Measurements from ENCODE around the gene RGL3.
"Not testable (repeated sequence)": the region's sequence is repeated elsewhere in the genome, so short reads cannot be mapped to it uniquely, and the experiment has no call there.

The RGL3 gene, protein sequence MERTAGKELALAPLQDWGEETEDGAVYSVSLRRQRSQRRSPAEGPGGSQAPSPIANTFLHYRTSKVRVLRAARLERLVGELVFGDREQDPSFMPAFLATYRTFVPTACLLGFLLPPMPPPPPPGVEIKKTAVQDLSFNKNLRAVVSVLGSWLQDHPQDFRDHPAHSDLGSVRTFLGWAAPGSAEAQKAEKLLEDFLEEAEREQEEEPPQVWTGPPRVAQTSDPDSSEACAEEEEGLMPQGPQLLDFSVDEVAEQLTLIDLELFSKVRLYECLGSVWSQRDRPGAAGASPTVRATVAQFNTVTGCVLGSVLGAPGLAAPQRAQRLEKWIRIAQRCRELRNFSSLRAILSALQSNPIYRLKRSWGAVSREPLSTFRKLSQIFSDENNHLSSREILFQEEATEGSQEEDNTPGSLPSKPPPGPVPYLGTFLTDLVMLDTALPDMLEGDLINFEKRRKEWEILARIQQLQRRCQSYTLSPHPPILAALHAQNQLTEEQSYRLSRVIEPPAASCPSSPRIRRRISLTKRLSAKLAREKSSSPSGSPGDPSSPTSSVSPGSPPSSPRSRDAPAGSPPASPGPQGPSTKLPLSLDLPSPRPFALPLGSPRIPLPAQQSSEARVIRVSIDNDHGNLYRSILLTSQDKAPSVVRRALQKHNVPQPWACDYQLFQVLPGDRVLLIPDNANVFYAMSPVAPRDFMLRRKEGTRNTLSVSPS

GRCh38 chr19:11418549-11419506 is at the start of gene RGL3:
TSS of gene RGL3 (minus strand) at chr19:11419314. CDS start at chr19:11419278, 36 bp downstream.
- no peaks in the 10 kb centered on the region for H3K36me3 ChIP-seq (replicated peaks)
- no peaks in the 10 kb centered on the region for H3K9me3 ChIP-seq
- peak within 1 kb of the TSS; percentile 25 for H3K4me3 ChIP-seq
- in situ Hi-C loops (cut with MboI; ENCODE audit: low sequenced_read_pairs), result no loop called here
- peaks cover 28% of the 10 kb centered on the region for H3K27me3 ChIP-seq (ENCODE audit: low read depth)
- DNase-seq (ENCODE audit: low spot score in 2 of 2), result no peak
- no peaks in the 10 kb centered on the region; the same call in 1 of the 2 replicates for H3K4me1 ChIP-seq

GRCh38 chr19:11468266-11468845 is 49.2 kb upstream of the RGL3 start:
- H3K4me3 ChIP-seq; H3K9me3 ChIP-seq; DNase-seq (ENCODE audit: low spot score in 2 of 2); H3K4me1 ChIP-seq; H3K27me3 ChIP-seq (ENCODE audit: low read depth); in situ Hi-C loops (cut with MboI; ENCODE audit: low sequenced_read_pairs); H3K36me3 ChIP-seq (replicated peaks): not testable (repeated sequence)

- no peaks in the 10 kb centered on the region for H3K9me3 ChIP-seq
- no peaks in the 10 kb centered on the region for H3K27me3 ChIP-seq (ENCODE audit: low read depth)
- in situ Hi-C loops (cut with MboI; ENCODE audit: low sequenced_read_pairs), result no loop called here
- no peaks in the 10 kb centered on the region for H3K36me3 ChIP-seq (replicated peaks)
- DNase-seq (ENCODE audit: low spot score in 2 of 2), result no peak
- H3K4me1 ChIP-seq, result no peaks in the 10 kb centered on the region
- no peak overlapping the region for H3K4me3 ChIP-seq
These were observed 46.5 kb upstream of the RGL3 start for GRCh38 chr19:11465600-11465999.

DNA sequence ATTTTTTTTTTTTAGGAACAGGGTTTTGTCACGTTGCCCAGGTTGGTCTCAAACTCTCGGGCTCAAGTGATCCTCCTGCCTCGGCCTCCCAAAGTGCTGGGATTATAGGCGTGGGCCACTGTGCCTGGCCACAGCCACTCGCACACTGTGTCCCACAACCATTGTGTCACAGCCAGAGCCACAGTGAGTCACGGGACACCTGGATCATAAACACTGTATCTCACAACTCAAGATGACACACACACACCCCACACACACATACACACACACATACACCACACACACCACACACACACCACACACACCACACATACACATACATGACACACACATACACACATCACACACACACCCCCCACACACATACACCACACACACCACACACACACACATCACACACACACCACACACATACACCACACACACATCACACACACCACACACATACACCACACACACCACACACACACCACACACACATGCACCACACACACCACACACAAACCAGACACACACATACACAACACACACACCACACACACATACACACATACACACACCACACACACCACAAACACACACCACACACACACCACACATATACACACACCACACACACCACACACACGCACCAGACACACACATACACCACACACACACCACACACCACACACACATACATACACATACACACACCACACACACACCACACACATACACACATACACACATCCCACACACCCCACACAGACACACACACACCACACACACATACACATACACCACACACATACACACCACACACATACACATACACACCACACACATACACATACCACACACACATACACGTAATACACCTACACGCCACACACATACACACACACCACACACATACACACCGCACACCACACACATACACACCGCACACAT is 45.5 kb upstream of the RGL3 start:
- DNase-seq (ENCODE audit: low spot score in 2 of 2), result no peak
- Histone ChIP-seq H3K36me3 (replicated peaks) (no peaks in the 10 kb centered on the region), H3K27me3 (ENCODE audit: low read depth) (no peaks in the 10 kb centered on the region), H3K9me3 (no peaks in the 10 kb centered on the region), H3K4me1 (no peaks in the 10 kb centered on the region), H3K4me3 (no peak overlapping the region)
- in situ Hi-C loops (cut with MboI; ENCODE audit: low sequenced_read_pairs), result no loop called here

DNA sequence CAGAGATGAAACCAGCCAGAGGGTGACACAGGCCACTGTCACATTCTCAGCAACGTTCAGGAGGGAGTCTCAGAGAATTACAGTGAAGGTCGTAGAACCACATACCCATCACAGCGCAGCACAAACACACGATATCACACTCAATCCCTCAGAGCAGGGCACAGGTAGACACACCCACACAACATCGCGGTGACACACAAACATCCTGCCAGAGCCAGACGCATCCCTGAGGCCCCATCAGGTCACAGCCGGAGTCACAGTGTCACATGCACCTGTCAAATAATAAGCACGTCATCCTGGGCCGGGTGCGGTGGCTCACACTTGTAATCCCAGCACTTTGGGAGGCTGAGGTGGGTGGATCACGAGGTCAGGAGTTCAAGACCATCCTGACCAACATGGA is 44.3 kb upstream of the RGL3 start:
- H3K4me1 ChIP-seq, result no peaks in the 10 kb centered on the region
- H3K9me3 ChIP-seq, result no peaks in the 10 kb centered on the region
- no peak for DNase-seq (ENCODE audit: low spot score in 2 of 2)
- no peak overlapping the region for H3K4me3 ChIP-seq
- in situ Hi-C loops (cut with MboI; ENCODE audit: low sequenced_read_pairs), result no loop called here
- no peaks in the 10 kb centered on the region for H3K27me3 ChIP-seq (ENCODE audit: low read depth)
- no peaks in the 10 kb centered on the region for H3K36me3 ChIP-seq (replicated peaks)

GRCh38 chr19:11461453-11461852 is 42.3 kb upstream of the RGL3 start:
- H3K27me3 ChIP-seq (ENCODE audit: low read depth), result no peaks in the 10 kb centered on the region
- H3K4me3 ChIP-seq, result no peak overlapping the region
- no peaks in the 10 kb centered on the region for H3K9me3 ChIP-seq
- in situ Hi-C loops (cut with MboI; ENCODE audit: low sequenced_read_pairs), result no loop called here
- DNase-seq (ENCODE audit: low spot score in 2 of 2), result no peak
- H3K4me1 ChIP-seq, result no peaks in the 10 kb centered on the region
- no peaks in the 10 kb centered on the region for H3K36me3 ChIP-seq (replicated peaks)

- DNase-seq (ENCODE audit: low spot score in 2 of 2), result no peak
- H3K9me3 ChIP-seq, result no peaks in the 10 kb centered on the region
- no peaks in the 10 kb centered on the region for H3K36me3 ChIP-seq (replicated peaks)
- H3K4me3 ChIP-seq, result no peak overlapping the region
- no peaks in the 10 kb centered on the region for H3K27me3 ChIP-seq (ENCODE audit: low read depth)
- in situ Hi-C loops (cut with MboI; ENCODE audit: low sequenced_read_pairs), result no loop called here
- no peaks in the 10 kb centered on the region for H3K4me1 ChIP-seq
These were observed 41.1 kb upstream of the RGL3 start for GRCh38 chr19:11460207-11460606.

GRCh38 chr19:11458912-11459311 is 39.8 kb upstream of the RGL3 start:
- DNase-seq (ENCODE audit: low spot score in 2 of 2); in situ Hi-C loops (cut with MboI; ENCODE audit: low sequenced_read_pairs); H3K36me3 ChIP-seq (replicated peaks); H3K27me3 ChIP-seq (ENCODE audit: low read depth); H3K9me3 ChIP-seq; H3K4me3 ChIP-seq; H3K4me1 ChIP-seq: not testable (repeated sequence)

- no peaks in the 10 kb centered on the region for H3K36me3 ChIP-seq (replicated peaks)
- in situ Hi-C loops (cut with MboI; ENCODE audit: low sequenced_read_pairs), result no loop called here
- no peaks in the 10 kb centered on the region for H3K4me1 ChIP-seq
- no peak overlapping the region for H3K4me3 ChIP-seq
- DNase-seq (ENCODE audit: low spot score in 2 of 2), result no peak
- H3K9me3 ChIP-seq, result no peaks in the 10 kb centered on the region
- no peaks in the 10 kb centered on the region for H3K27me3 ChIP-seq (ENCODE audit: low read depth)
These were observed 39.3 kb upstream of the RGL3 start for GRCh38 chr19:11458236-11458900.

- in situ Hi-C loops (cut with MboI; ENCODE audit: low sequenced_read_pairs), result no loop called here
- H3K36me3 ChIP-seq (replicated peaks), result no peaks in the 10 kb centered on the region
- DNase-seq (ENCODE audit: low spot score in 2 of 2), result no peak
- no peaks in the 10 kb centered on the region for H3K9me3 ChIP-seq
- no peak overlapping the region for H3K4me3 ChIP-seq
- H3K27me3 ChIP-seq (ENCODE audit: low read depth), result no peaks in the 10 kb centered on the region
- no peaks in the 10 kb centered on the region for H3K4me1 ChIP-seq
These were observed 38.7 kb upstream of the RGL3 start for GRCh38 chr19:11457831-11458230.

- DNase-seq (ENCODE audit: low spot score in 2 of 2), result no peak
- Histone ChIP-seq H3K9me3 (no peaks in the 10 kb centered on the region), H3K36me3 (replicated peaks) (no peaks in the 10 kb centered on the region), H3K4me3 (no peak overlapping the region), H3K27me3 (ENCODE audit: low read depth) (no peaks in the 10 kb centered on the region), H3K4me1 (no peaks in the 10 kb centered on the region)
- in situ Hi-C loops (cut with MboI; ENCODE audit: low sequenced_read_pairs), result no loop called here
These were observed 38.0 kb upstream of the RGL3 start for GRCh38 chr19:11457115-11457514.

- Histone ChIP-seq H3K9me3 (no peaks in the 10 kb centered on the region), H3K36me3 (replicated peaks) (no peaks in the 10 kb centered on the region), H3K4me3 (no peak overlapping the region), H3K4me1 (no peaks in the 10 kb centered on the region), H3K27me3 (ENCODE audit: low read depth) (no peaks in the 10 kb centered on the region)
- no peak for DNase-seq (ENCODE audit: low spot score in 2 of 2)
- in situ Hi-C loops (cut with MboI; ENCODE audit: low sequenced_read_pairs), result no loop called here
These were observed 37.5 kb upstream of the RGL3 start for GRCh38 chr19:11456659-11457058.

Data from HAP-1 (cell line).